ENCODE results near the gene ST3GAL3. TPM values are rescaled to one million over a fixed set of nuclear protein-coding genes. Genes with fewer than 3 reads are reported as not detected.

Gene ST3GAL3
- total RNA-seq, 1 donor from 2014 or later: 13.6 TPM

- Histone ChIP-seq H3K4me1 (peaks cover 3% of the 10 kb centered on the region), H3K4me2 (peak within 1 kb of the TSS; percentile 86), H3K9me3 (ENCODE audit: low read depth) (no peaks in the 10 kb centered on the region), H2AFZ (replicated peaks) (peak within 1 kb of the TSS; percentile 75), H3K4me3 (peak within 1 kb of the TSS; percentile 94), H3K27ac (no peak within 1 kb of the TSS), H3K9ac (peak within 1 kb of the TSS; percentile 61), H3F3A (ENCODE audit: low read depth) (peaks cover 25% of the 10 kb centered on the region), H3K27me3 (no peaks in the 10 kb centered on the region), H3K36me3 (no peaks in the 10 kb centered on the region), H4K20me1 (ENCODE audit: low read depth) (peaks cover 4% of the 10 kb centered on the region), H3K79me2 (ENCODE audit: low read depth) (peaks cover 11% of the 10 kb centered on the region)
- Mint-ChIP-seq H3K36me3 (peaks cover 7% of the 10 kb centered on the region), H3K4me1 (peaks cover 22% of the 10 kb centered on the region), H3K27ac (no peak within 1 kb of the TSS), H3K27me3 (ENCODE audit: insufficient read depth, low read depth) (no peaks in the 10 kb centered on the region), H3K4me3 (peak within 1 kb of the TSS; percentile 96), H3K9me3 (no peaks in the 10 kb centered on the region)
- TF ChIP-seq EZH2 (IDR thresholded peaks at IDR 0.05) (no peak), CTCF (IDR thresholded peaks at IDR 0.05) (peak; percentile 20)
- peak; percentile 98 for DNase-seq (ENCODE audit: low spot score)
These were observed 262.6 kb downstream of the ST3GAL3 start, which contains the start of gene DPH2 for GRCh38 chr1:43969746-43970466. TSS of gene DPH2 (plus strand) at chr1:43970010. CDS start at chr1:43970176, 166 bp downstream.

- peaks cover 24% of the 10 kb centered on the region for H3K4me1 Mint-ChIP-seq
- no peaks in the 10 kb centered on the region for H3K36me3 ChIP-seq
- H3K79me2 ChIP-seq (ENCODE audit: low read depth): peaks cover 17% of the 10 kb centered on the region
- H3K9me3 ChIP-seq (ENCODE audit: low read depth): no peaks in the 10 kb centered on the region
- no peak for DNase-seq (ENCODE audit: low spot score)
- peak overlapping the region; percentile 94 for H3K4me3 ChIP-seq
- peak overlapping the region; percentile 61 for H3K9ac ChIP-seq
- peaks cover 7% of the 10 kb centered on the region for H3K36me3 Mint-ChIP-seq
- H3F3A ChIP-seq (ENCODE audit: low read depth): peaks cover 25% of the 10 kb centered on the region
- no peaks in the 10 kb centered on the region for H3K27me3 Mint-ChIP-seq (ENCODE audit: insufficient read depth, low read depth)
- peak overlapping the region; percentile 96 for H3K4me3 Mint-ChIP-seq
- H3K4me1 ChIP-seq: peaks cover 3% of the 10 kb centered on the region
- H3K4me2 ChIP-seq: peak overlapping the region; percentile 86
- no peak overlapping the region for H3K27ac Mint-ChIP-seq
- H3K27me3 ChIP-seq: no peaks in the 10 kb centered on the region
- no peak overlapping the region for H2AFZ ChIP-seq (replicated peaks)
- H3K27ac ChIP-seq: no peak overlapping the region
- H3K9me3 Mint-ChIP-seq: no peaks in the 10 kb centered on the region
- no peak for TF ChIP-seq CTCF (IDR thresholded peaks at IDR 0.05)
- no peak for TF ChIP-seq EZH2phosphoT487 (IDR thresholded peaks at IDR 0.05)
- TF ChIP-seq EZH2 (IDR thresholded peaks at IDR 0.05): no peak
- H4K20me1 ChIP-seq (ENCODE audit: low read depth): peaks cover 8% of the 10 kb centered on the region
These were observed 263.2 kb downstream of the ST3GAL3 start for GRCh38 chr1:43970502-43970901.

GRCh38 chr1:43970911-43971310, 263.6 kb downstream of the ST3GAL3 start:
- H3K9me3 ChIP-seq (ENCODE audit: low read depth): no peaks in the 10 kb centered on the region
- H4K20me1 ChIP-seq (ENCODE audit: low read depth): peaks cover 12% of the 10 kb centered on the region
- DNase-seq (ENCODE audit: low spot score): no peak
- H3K4me3 Mint-ChIP-seq: peak overlapping the region; percentile 96
- no peaks in the 10 kb centered on the region for H3K9me3 Mint-ChIP-seq
- no peaks in the 10 kb centered on the region for H3K27me3 ChIP-seq
- peak overlapping the region; percentile 86 for H3K4me2 ChIP-seq
- no peak overlapping the region for H3K27ac ChIP-seq
- H3K27ac Mint-ChIP-seq: no peak overlapping the region
- peaks cover 29% of the 10 kb centered on the region for H3F3A ChIP-seq (ENCODE audit: low read depth)
- TF ChIP-seq CTCF (IDR thresholded peaks at IDR 0.05) (no peak), EZH2phosphoT487 (IDR thresholded peaks at IDR 0.05) (no peak), EZH2 (IDR thresholded peaks at IDR 0.05) (no peak)
- H3K4me1 ChIP-seq: peaks cover 6% of the 10 kb centered on the region
- peaks cover 28% of the 10 kb centered on the region for H3K4me1 Mint-ChIP-seq
- H2AFZ ChIP-seq (replicated peaks): no peak overlapping the region
- no peaks in the 10 kb centered on the region for H3K27me3 Mint-ChIP-seq (ENCODE audit: insufficient read depth, low read depth)
- peaks cover 7% of the 10 kb centered on the region for H3K36me3 Mint-ChIP-seq
- H3K9ac ChIP-seq: no peak overlapping the region
- no peak overlapping the region for H3K4me3 ChIP-seq
- H3K79me2 ChIP-seq (ENCODE audit: low read depth): peaks cover 21% of the 10 kb centered on the region
- H3K36me3 ChIP-seq: no peaks in the 10 kb centered on the region
